Fibroblast of lung (primary cell): ENCODE results near the gene SLC6A7. TPM values are rescaled to one million over a fixed set of nuclear protein-coding genes. Genes with fewer than 3 reads are reported as not detected.

Experiments used
- DNase-seq, 2 donors: peaks; one replicate each; pipeline versions ENCODE4 v3.0.0 to v3.0.0-alpha.2; 2010; ENCODE audit warnings: low read depth in 2 of 2
- H2AFZ ChIP-seq: 2 replicates; pipeline ENCODE4 v1.5.1; 2012; ENCODE audit warnings: low read length, control low read depth, inconsistent platforms
- H3K27ac ChIP-seq: 2 replicates; pipeline ENCODE4 v1.5.1; 2011; ENCODE audit warnings: low read length, control low read depth; ENCODE audit not compliant: insufficient read depth
- H3K27me3 ChIP-seq: 2 replicates; pipeline ENCODE4 v1.5.1; 2011; ENCODE audit warnings: mild to moderate bottlenecking, low read length; ENCODE audit not compliant: control insufficient read depth, insufficient read depth
- H3K36me3 ChIP-seq: 2 replicates; pipeline ENCODE4 v1.5.1; 2011; ENCODE audit warnings: low read length; ENCODE audit not compliant: control insufficient read depth, insufficient read depth
- H3K4me1 ChIP-seq: 2 replicates; pipeline ENCODE4 v1.5.1; 2011; ENCODE audit warnings: low read length; ENCODE audit not compliant: control insufficient read depth, insufficient read depth; ENCODE audit errors: extremely low read depth
- H3K4me2 ChIP-seq: 2 replicates; pipeline ENCODE4 v1.5.1; 2011; ENCODE audit warnings: low read length, control low read depth; ENCODE audit not compliant: insufficient read depth; ENCODE audit errors: extremely low read depth
- H3K4me3 ChIP-seq, 4 experiments: fragments of 200-600 bp in 1 of 4; sonication (generic) in 1 of 4; replicated peaks in 1 of 4; 2 replicates each; pipeline ENCODE4 v1.5.1; 2011 to 2016; ENCODE audit warnings: low read length in 4 of 4, low read depth in 3 of 4, mild to moderate bottlenecking in 3 of 4, control low read depth in 2 of 4, inconsistent platforms in 1 of 4, mixed read lengths in 1 of 4; ENCODE audit not compliant: insufficient read depth in 1 of 4; ENCODE audit errors: control extremely low read depth in 1 of 4
- H3K79me2 ChIP-seq: 2 replicates; pipeline ENCODE4 v1.5.1; 2012; ENCODE audit warnings: mild to moderate bottlenecking, low read length, inconsistent platforms; ENCODE audit not compliant: control insufficient read depth, insufficient read depth
- H3K9ac ChIP-seq: 2 replicates; pipeline ENCODE4 v1.5.1; 2011; ENCODE audit warnings: mild to moderate bottlenecking, low read length, control low read depth; ENCODE audit not compliant: insufficient read depth
- H3K9me3 ChIP-seq: 2 replicates; pipeline ENCODE4 v1.5.1; 2012; ENCODE audit warnings: low read depth, low read length; ENCODE audit not compliant: control insufficient read depth, insufficient read depth
- H4K20me1 ChIP-seq: 2 replicates; pipeline ENCODE4 v1.5.1; 2011; ENCODE audit warnings: low read length; ENCODE audit not compliant: control insufficient read depth, insufficient read depth; ENCODE audit errors: extremely low read depth
- EZH2 ChIP-seq: IDR thresholded peaks from 2 replicates; pipeline ENCODE4 v1.5.1; 2012; ENCODE audit warnings: low read length, control low read depth, mild to moderate bottlenecking; ENCODE audit errors: missing control alignments
- polyA plus RNA-seq, 2 donors: library from polyadenylated mRNA; depleted of rRNA in 1 of 2; stranded (reverse) in 1 of 2; unstranded in 1 of 2; fragments of >200 nt; gene quantifications; 2 replicates each; pipeline ENCODE4 v1.2.1, GENCODE V29; 2011 to 2012; ENCODE audit warnings: missing spikeins in 1 of 2
- total RNA-seq: library from RNA; depleted of rRNA; stranded (reverse); fragments of >200 nt; gene quantifications from 2 replicates; pipeline ENCODE4 v1.2.1, GENCODE V29; 2014
- TF ChIP-seq, protein P1 (sequence below), 2 donors: IDR thresholded peaks in 1 of 2; conservative IDR thresholded peaks in 1 of 2; 1 replicate in 1 of 2; 2 replicates in 1 of 2; pipeline ENCODE4 v1.5.1; 2011 to 2012; ENCODE audit warnings: low read length in 2 of 2, control low read depth in 1 of 2, inconsistent platforms in 1 of 2, low read depth in 1 of 2, mild to moderate bottlenecking in 1 of 2

The SLC6A7 gene
- total and polyA plus RNA-seq, 2 donors (not counting 1 experiment from before 2014, with no cell fraction given), result 0.02 TPM; not detected in 1

DNA sequence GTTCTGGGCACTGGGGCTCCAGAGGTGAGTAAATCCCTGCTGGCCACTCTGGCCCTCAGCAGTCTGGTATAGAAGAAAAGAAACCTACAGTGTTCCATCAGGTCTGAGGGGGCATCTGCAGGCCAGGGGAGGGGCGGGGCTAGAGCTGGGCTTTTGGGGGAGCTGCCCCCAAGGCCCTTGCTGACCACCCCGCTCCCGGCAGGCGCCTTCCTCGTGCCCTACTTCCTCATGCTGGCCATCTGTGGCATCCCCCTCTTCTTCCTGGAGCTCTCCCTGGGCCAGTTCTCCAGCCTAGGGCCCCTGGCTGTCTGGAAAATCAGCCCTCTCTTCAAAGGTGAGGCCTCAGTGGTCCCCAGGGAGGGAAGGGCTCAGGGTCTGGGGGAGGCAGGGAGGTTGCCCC, 6.7 kb downstream of the SLC6A7 start:
- no peaks in the 10 kb centered on the region for H3K9me3 ChIP-seq
- no peak overlapping the region for H3K27ac ChIP-seq
- H3K27me3 ChIP-seq, result peaks cover 32% of the 10 kb centered on the region
- no peaks in the 10 kb centered on the region for H3K4me1 ChIP-seq
- no peaks in the 10 kb centered on the region for H3K79me2 ChIP-seq
- H3K4me3 ChIP-seq, result no peak overlapping the region
- H3K4me2 ChIP-seq, result no peak overlapping the region
- no peaks in the 10 kb centered on the region for H4K20me1 ChIP-seq
- H3K9ac ChIP-seq, result no peak overlapping the region
- no peak for DNase-seq
- no peak for TF ChIP-seq EZH2
- TF ChIP-seq, protein P1, sequence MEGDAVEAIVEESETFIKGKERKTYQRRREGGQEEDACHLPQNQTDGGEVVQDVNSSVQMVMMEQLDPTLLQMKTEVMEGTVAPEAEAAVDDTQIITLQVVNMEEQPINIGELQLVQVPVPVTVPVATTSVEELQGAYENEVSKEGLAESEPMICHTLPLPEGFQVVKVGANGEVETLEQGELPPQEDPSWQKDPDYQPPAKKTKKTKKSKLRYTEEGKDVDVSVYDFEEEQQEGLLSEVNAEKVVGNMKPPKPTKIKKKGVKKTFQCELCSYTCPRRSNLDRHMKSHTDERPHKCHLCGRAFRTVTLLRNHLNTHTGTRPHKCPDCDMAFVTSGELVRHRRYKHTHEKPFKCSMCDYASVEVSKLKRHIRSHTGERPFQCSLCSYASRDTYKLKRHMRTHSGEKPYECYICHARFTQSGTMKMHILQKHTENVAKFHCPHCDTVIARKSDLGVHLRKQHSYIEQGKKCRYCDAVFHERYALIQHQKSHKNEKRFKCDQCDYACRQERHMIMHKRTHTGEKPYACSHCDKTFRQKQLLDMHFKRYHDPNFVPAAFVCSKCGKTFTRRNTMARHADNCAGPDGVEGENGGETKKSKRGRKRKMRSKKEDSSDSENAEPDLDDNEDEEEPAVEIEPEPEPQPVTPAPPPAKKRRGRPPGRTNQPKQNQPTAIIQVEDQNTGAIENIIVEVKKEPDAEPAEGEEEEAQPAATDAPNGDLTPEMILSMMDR (conservative IDR thresholded peaks at IDR 0.05 in 1 of 2, IDR thresholded peaks at IDR 0.05 in 1 of 2; ENCODE audit: low read depth in 1 of 2, low read length in 2 of 2), result no peak
- no peak overlapping the region for H2AFZ ChIP-seq
- H3K36me3 ChIP-seq, result no peaks in the 10 kb centered on the region

DNA sequence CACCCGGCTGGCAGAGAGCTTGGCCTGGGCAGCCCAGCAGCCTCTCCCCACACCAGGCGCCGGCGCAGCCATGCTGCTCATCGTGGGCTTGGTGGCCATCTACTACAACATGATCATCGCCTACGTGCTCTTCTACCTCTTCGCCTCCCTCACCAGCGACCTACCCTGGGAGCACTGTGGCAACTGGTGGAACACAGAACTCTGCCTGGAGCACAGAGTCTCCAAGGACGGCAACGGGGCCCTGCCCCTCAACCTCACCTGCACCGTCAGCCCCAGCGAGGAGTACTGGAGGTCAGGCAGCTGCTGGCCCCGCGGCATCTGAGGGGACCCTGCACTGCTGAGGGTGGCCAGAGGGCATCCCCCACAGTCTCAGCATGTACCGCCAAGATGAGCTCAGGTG, 7.1 kb downstream of the SLC6A7 start:
- no peaks in the 10 kb centered on the region for H3K79me2 ChIP-seq

DNA sequence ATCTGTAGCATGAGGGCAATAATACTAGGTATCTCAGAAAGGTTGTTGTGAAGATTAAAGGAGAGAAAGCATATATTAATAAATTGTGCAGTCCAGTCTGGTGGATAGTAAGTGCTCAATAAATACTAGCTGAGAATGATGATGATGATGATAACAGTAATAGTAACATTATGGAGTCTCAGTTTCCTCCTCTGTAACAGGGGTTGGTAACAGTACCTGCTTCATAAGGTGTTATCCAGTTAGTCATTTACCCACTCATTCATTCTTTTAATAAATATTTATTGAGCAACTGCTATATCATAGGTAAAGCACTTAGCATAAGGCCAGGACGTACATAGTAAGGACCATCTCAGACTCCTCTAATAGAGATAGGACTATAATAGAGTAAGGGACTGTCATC, 7.6 kb downstream of the SLC6A7 start:
- no peak for DNase-seq
- Histone ChIP-seq H3K79me2 (no peaks in the 10 kb centered on the region), H3K9ac (no peak overlapping the region), H3K4me2 (no peak overlapping the region), H3K9me3 (no peaks in the 10 kb centered on the region), H4K20me1 (no peaks in the 10 kb centered on the region), H3K4me3 (no peak overlapping the region), H3K4me1 (no peaks in the 10 kb centered on the region), H3K27ac (no peak overlapping the region), H3K36me3 (no peaks in the 10 kb centered on the region), H2AFZ (no peak overlapping the region), H3K27me3 (peaks cover 26% of the 10 kb centered on the region)
- TF ChIP-seq, protein P1 (conservative IDR thresholded peaks at IDR 0.05 in 1 of 2, IDR thresholded peaks at IDR 0.05 in 1 of 2; ENCODE audit: low read depth in 1 of 2, low read length in 2 of 2), result no peak
- no peak for TF ChIP-seq EZH2

More for the DNA sequence above, 7.1 kb downstream of the SLC6A7 start:
- Histone ChIP-seq H3K36me3 (no peaks in the 10 kb centered on the region), H3K4me2 (no peak overlapping the region), H3K4me3 (no peak overlapping the region), H2AFZ (no peak overlapping the region), H3K27me3 (peaks cover 30% of the 10 kb centered on the region), H3K27ac (no peak overlapping the region), H4K20me1 (no peaks in the 10 kb centered on the region), H3K9me3 (no peaks in the 10 kb centered on the region), H3K4me1 (no peaks in the 10 kb centered on the region), H3K9ac (no peak overlapping the region)
- no peak for TF ChIP-seq EZH2
- no peak for DNase-seq
